NT2/D1 (cell line): Measurements from ENCODE around the gene RTN1.

Experiments used
- DNase-seq: peaks from one replicate; pipeline ENCODE4 v3.0.0-alpha.2; 2011; ENCODE audit warnings: low read depth, low spot score
- H3K27me3 ChIP-seq: 2 replicates; pipeline ENCODE4 v1.6.0; 2011; ENCODE audit warnings: mild to moderate bottlenecking; ENCODE audit not compliant: insufficient read length, insufficient read depth
- H3K36me3 ChIP-seq: 2 replicates; pipeline ENCODE4 v1.6.1; 2011; ENCODE audit warnings: mild to moderate bottlenecking, low read length, mixed read lengths; ENCODE audit not compliant: insufficient read depth, insufficient read length
- H3K4me1 ChIP-seq: 2 replicates; pipeline ENCODE4 v1.5.1; 2011; ENCODE audit not compliant: insufficient read depth, insufficient read length
- H3K4me3 ChIP-seq: 2 replicates; pipeline ENCODE4 v1.5.1; 2011; ENCODE audit warnings: low read depth; ENCODE audit not compliant: insufficient read length
- H3K9ac ChIP-seq: 2 replicates; pipeline ENCODE4 v1.6.0; 2011; ENCODE audit warnings: low read depth; ENCODE audit not compliant: insufficient read length
- H3K9me3 ChIP-seq: 2 replicates; pipeline ENCODE4 v1.5.1; 2011; ENCODE audit warnings: mild to moderate bottlenecking, low read length; ENCODE audit not compliant: insufficient read depth
- SUZ12 ChIP-seq: IDR thresholded peaks from 2 replicates; pipeline ENCODE4 v1.6.1; 2011; ENCODE audit not compliant: insufficient read length, insufficient read depth; ENCODE audit errors: extremely low read depth
- YY1 ChIP-seq: IDR thresholded peaks from 2 replicates; pipeline ENCODE4 v1.6.1; 2011; ENCODE audit not compliant: insufficient read length, insufficient read depth
- ZNF274 ChIP-seq: IDR thresholded peaks from 2 replicates; pipeline ENCODE4 v1.6.1; 2011; ENCODE audit warnings: mild to moderate bottlenecking, low read depth, low read length

RTN1 gene

DNA sequence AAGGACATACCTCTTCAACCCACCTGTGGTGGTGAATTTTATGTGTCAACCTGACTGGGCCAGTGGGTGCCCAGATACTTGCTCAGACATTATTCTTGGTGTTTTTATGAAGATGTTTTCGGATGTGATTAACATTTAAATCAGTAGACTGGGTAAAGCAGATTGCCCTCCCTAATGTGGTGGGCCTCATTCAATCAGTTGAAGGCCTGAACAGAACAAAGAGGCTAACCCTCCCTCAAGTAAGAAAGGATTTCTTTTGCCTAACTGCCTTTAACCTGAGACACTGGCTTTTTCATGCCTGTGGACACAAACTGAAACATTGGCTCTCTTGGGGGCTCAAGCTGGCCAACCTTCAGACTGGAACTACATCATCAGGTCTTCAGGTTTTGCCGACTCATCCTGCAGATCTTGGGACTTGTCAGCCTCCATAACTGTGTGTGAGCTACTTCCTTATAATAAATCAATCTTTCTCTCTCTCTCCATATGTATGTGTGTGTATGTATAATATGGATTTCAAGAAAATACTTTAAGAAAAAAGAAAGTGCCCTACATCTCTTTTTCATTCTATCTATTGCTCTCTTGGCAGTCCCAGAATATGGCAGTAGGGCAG lies 39.4 kb downstream of the RTN1 start:
- H3K36me3 ChIP-seq: no peaks in the 10 kb centered on the region
- no peak overlapping the region for H3K4me3 ChIP-seq
- no peak for TF ChIP-seq SUZ12
- TF ChIP-seq ZNF274: no peak
- no peak for TF ChIP-seq YY1
- H3K9me3 ChIP-seq: no peaks in the 10 kb centered on the region
- H3K4me1 ChIP-seq: no peaks in the 10 kb centered on the region
- DNase-seq: no peak
- H3K27me3 ChIP-seq: no peaks in the 10 kb centered on the region
- no peak overlapping the region for H3K9ac ChIP-seq

DNA sequence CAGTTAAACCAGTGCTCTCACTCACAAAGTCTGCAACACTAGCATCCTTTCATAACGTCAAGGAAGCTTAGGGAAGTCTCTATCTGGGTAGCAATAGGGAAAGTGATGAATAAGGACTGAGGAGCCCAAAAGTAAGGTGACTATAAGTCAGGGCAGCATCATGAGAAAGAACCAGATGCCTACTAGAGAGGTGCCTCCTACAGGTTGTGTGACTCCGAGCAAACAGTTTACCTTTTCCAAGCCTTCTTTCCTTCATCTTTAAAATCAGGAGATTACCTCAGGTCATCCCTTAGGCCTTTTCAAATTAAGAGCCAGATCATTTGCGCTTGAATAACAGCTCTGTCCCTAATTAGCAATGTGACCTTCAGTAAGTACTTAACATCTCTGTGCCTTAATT lies 40.2 kb downstream of the RTN1 start:
- Histone ChIP-seq H3K9me3 (no peaks in the 10 kb centered on the region), H3K4me3 (no peak overlapping the region), H3K4me1 (no peaks in the 10 kb centered on the region), H3K9ac (no peak overlapping the region), H3K36me3 (no peaks in the 10 kb centered on the region), H3K27me3 (no peaks in the 10 kb centered on the region)
- DNase-seq: no peak
- no peak for TF ChIP-seq ZNF274

DNA sequence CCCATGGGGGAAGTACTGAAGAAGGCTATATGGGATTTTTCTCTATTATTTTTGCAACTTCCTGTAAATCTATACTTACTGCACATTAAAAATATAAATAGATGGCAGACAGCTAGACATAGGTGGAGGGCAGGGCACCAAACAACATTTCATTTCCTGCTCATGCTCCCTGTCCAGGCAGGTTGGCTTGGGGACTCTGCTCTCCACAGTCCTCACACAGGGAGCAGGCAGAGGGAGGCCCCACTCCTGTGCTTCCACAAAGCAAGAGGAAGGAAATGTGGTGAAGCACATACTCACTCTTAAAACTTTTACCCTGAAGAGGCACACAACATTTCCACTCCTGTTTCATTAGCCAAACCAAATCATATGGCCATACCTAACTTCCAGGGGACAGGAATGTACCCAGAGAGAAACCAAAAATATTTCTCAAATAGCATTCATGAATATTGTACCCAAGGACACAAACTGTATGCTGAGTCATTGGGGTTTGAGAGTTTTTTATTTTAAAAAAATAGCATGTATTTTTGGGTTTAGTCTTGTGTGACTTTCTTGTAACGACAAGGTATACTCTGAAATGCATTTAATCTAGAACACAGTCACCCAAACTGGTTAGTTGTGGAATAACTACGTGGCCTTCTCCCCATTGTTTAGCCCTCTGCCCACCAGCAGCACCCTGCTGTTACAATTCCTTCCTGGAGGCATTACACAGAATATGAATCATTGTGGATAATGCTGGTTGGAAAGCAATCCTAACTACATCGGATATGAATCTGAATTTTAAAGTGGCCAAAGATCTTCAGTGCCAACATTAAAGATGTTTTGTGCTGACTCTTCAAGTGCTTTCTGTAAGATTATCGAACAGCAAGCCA lies 40.9 kb downstream of the RTN1 start:
- no peak for TF ChIP-seq YY1
- TF ChIP-seq ZNF274: no peak
- TF ChIP-seq SUZ12: no peak
- H3K27me3 ChIP-seq: no peaks in the 10 kb centered on the region
- no peak for DNase-seq
- no peaks in the 10 kb centered on the region for H3K4me1 ChIP-seq
- no peak overlapping the region for H3K4me3 ChIP-seq
- H3K36me3 ChIP-seq: no peaks in the 10 kb centered on the region
- no peak overlapping the region for H3K9ac ChIP-seq
- H3K9me3 ChIP-seq: no peaks in the 10 kb centered on the region

DNA sequence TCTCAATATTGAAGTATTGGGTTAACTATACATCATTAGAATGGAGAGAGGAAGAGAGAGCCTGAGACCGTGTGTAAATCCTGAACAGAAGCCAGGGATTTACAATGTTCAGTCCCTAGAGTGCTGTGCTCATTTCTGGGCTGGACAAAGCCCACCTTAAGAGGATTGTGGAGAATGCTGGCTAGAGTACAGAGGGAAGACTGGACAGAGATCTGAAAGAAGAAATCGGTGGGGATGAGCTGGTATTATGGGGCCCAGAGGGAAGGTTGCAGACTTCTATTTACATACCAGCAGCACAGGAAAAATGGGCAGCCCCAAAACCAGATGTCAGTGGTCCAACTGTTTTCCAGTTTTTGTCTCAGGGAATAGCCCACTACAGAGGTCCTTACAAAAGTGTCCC lies 42.3 kb downstream of the RTN1 start:
- DNase-seq: no peak
- no peak overlapping the region for H3K4me3 ChIP-seq
- H3K36me3 ChIP-seq: no peaks in the 10 kb centered on the region
- H3K9me3 ChIP-seq: no peaks in the 10 kb centered on the region
- H3K27me3 ChIP-seq: no peaks in the 10 kb centered on the region
- no peaks in the 10 kb centered on the region for H3K4me1 ChIP-seq
- TF ChIP-seq YY1: no peak
- no peak for TF ChIP-seq ZNF274
- no peak for TF ChIP-seq SUZ12
- H3K9ac ChIP-seq: no peak overlapping the region

DNA sequence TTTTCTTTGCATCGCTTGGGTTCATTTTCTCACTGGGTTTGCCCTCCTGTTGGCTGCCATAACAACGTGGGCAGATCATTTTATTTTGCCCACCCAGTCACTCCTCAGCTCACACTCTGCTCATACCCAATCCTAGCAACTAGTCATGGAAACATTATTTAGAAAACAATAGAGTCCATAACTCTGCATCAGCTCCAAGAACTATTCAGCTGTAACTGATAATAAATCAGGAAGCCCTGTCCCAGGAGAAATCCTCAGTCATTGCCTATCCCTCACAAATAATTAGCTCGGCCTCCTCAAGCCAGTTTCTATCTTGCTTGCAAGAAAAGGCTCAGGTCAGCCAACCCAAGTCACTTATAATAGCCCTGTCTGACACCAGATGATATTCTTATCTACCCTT lies 43.2 kb downstream of the RTN1 start:
- no peak for DNase-seq
- Histone ChIP-seq H3K36me3 (no peaks in the 10 kb centered on the region), H3K9ac (no peak overlapping the region), H3K4me1 (no peaks in the 10 kb centered on the region), H3K9me3 (no peaks in the 10 kb centered on the region), H3K4me3 (no peak overlapping the region), H3K27me3 (no peaks in the 10 kb centered on the region)
- TF ChIP-seq SUZ12: no peak
- no peak for TF ChIP-seq YY1
- TF ChIP-seq ZNF274: no peak

DNA sequence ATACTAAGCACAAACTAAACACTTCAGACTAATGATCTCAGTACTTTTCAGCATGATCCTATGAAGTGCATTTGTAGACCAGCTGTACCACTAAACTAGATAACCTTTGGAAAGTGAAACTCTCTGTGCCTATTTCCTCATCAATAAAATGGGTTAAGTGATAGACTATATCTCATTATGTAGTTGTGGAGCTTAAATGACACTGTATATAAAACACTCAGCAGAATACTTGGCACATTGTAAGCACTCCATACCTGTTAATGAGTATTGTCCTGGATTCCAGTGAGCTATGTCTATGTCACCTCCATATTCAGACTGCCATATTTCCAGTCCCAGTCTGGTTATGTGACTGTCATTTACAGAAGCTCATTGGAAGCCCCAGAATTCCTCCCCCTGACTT lies 44.4 kb downstream of the RTN1 start:
- Histone ChIP-seq H3K36me3 (no peaks in the 10 kb centered on the region), H3K9me3 (no peaks in the 10 kb centered on the region), H3K27me3 (no peaks in the 10 kb centered on the region), H3K4me3 (no peak overlapping the region), H3K9ac (no peak overlapping the region), H3K4me1 (no peaks in the 10 kb centered on the region)
- TF ChIP-seq YY1 (no peak), ZNF274 (no peak), SUZ12 (no peak)
- DNase-seq: no peak

DNA sequence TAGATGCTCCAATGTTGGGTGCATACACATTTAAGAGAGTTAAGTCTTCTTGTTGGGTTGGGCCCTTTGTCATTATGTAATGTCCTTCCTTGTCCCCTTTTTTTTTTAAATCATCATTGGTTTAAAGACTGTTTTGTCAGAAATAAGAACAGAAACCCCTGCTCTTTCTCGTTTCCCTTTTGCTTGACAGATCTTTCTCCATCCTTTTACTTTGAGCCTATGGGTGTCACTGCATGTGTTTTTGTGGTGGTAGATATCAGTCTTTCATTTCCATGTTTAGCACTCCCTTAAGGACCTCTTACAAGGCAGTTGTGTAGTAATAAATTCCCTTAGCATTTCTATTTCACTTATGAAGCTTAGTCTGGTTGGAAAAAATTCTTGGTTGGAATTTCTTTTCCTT lies 47.4 kb downstream of the RTN1 start:
- Histone ChIP-seq H3K36me3 (no peaks in the 10 kb centered on the region), H3K4me1 (no peaks in the 10 kb centered on the region), H3K9me3 (no peaks in the 10 kb centered on the region), H3K4me3 (no peak overlapping the region), H3K9ac (no peak overlapping the region), H3K27me3 (no peaks in the 10 kb centered on the region)
- DNase-seq: no peak
- no peak for TF ChIP-seq ZNF274
- TF ChIP-seq YY1: no peak
- TF ChIP-seq SUZ12: no peak
